SK-N-SH (cell line): ENCODE data around the gene FBXO31. TPM values are rescaled to one million over a fixed set of nuclear protein-coding genes. Genes with fewer than 3 reads are reported as not detected.
"Not testable (repeated sequence)": the region's sequence is repeated elsewhere in the genome, so short reads cannot be mapped to it uniquely, and the experiment has no call there.

ENCODE experiments used
- CTCF ChIA-PET: fragments of 300-600, 350-600 bp; formaldehyde crosslinking; extraction: SDS; loops from one replicate; lab custom pipeline; 2021; lab: Yijun Ruan, JAX
- POLR2A ChIA-PET: fragments of 350-600 bp; sonication (Branson Sonifier 250); formaldehyde crosslinking; extraction: SDS; loops from one replicate; lab custom pipeline; 2020; ENCODE audit warnings: antibody characterized with exemption, inconsistent platforms; lab: Yijun Ruan, JAX
- DNase-seq: peaks from one replicate; pipeline ENCODE4 v3.0.0; 2012
- H2AFZ ChIP-seq: fragments of 200-600 bp; sonication (generic); 2 replicates; pipeline ENCODE4 v1.8.1; 2016; ENCODE audit warnings: antibody characterized with exemption, mild to moderate bottlenecking, low read depth
- H3F3A ChIP-seq: fragments of 200-600 bp; sonication (generic); replicated peaks from 2 replicates; pipeline ENCODE3; 2016; ENCODE audit warnings: antibody characterized with exemption, mild to moderate bottlenecking; ENCODE audit not compliant: insufficient read depth
- H3K27ac ChIP-seq, 2 experiments: fragments of 200-500 bp in 1 of 2; fragments of 200-600 bp in 1 of 2; sonication (Bioruptor generic) in 1 of 2; sonication (generic), shearing (Covaris generic) in 1 of 2; 2 replicates each; pipeline versions ENCODE4 v1.5.1 to v1.6.1; 2014 to 2016; ENCODE audit warnings: low read depth in 2 of 2, inconsistent platforms in 1 of 2, low read length in 1 of 2, mild to moderate bottlenecking in 1 of 2, mixed read lengths in 1 of 2
- H3K27me3 ChIP-seq: fragments of 200-600 bp; sonication (generic), shearing (Covaris generic); 2 replicates; pipeline ENCODE4 v1.6.1; 2016; ENCODE audit warnings: mixed run types; ENCODE audit not compliant: insufficient read depth
- H3K36me3 ChIP-seq, 2 experiments: fragments of 200-500 bp in 1 of 2; fragments of 200-600 bp in 1 of 2; sonication (Bioruptor generic) in 1 of 2; sonication (generic) in 1 of 2; replicated peaks in 1 of 2; 2 replicates each; pipeline versions ENCODE3 to v1.5.1; 2014 to 2016; ENCODE audit warnings: low read length in 1 of 2, mild to moderate bottlenecking in 1 of 2; ENCODE audit not compliant: insufficient read depth in 2 of 2, control insufficient read depth in 1 of 2
- H3K4me1 ChIP-seq, 2 experiments: fragments of 200-500 bp in 1 of 2; fragments of 200-600 bp in 1 of 2; sonication (Bioruptor generic) in 1 of 2; sonication (generic), shearing (Covaris generic) in 1 of 2; 2 replicates each; pipeline versions ENCODE4 v1.5.1 to v1.6.1; 2014 to 2016; ENCODE audit warnings: low read depth in 1 of 2, low read length in 1 of 2, mixed run types in 1 of 2; ENCODE audit not compliant: insufficient read depth in 2 of 2, control insufficient read depth in 1 of 2
- H3K4me2 ChIP-seq: fragments of 200-600 bp; sonication (generic), shearing (Covaris generic); 2 replicates; pipeline ENCODE4 v1.6.1; 2017; ENCODE audit warnings: mixed run types
- H3K4me3 ChIP-seq, 2 experiments: fragments of 200-500 bp in 1 of 2; fragments of 200-600 bp in 1 of 2; sonication (Bioruptor generic) in 1 of 2; sonication (generic), shearing (Covaris generic) in 1 of 2; 2 replicates each; pipeline versions ENCODE4 v1.5.1 to v1.8.1; 2014 to 2016; ENCODE audit warnings: low read depth in 2 of 2, inconsistent platforms in 1 of 2, low read length in 1 of 2, mild to moderate bottlenecking in 1 of 2, mixed read lengths in 1 of 2, moderate library complexity in 1 of 2
- H3K79me2 ChIP-seq: fragments of 200-600 bp; sonication (generic); 2 replicates; pipeline ENCODE4 v1.8.1; 2017; ENCODE audit warnings: mild to moderate bottlenecking; ENCODE audit not compliant: insufficient read depth
- H3K9ac ChIP-seq: fragments of 200-600 bp; sonication (generic); 2 replicates; pipeline ENCODE4 v1.6.1; 2017; ENCODE audit warnings: mixed run types
- H3K9me2 ChIP-seq: fragments of 200-600 bp; sonication (generic); 2 replicates; pipeline ENCODE4 v1.6.1; 2017; ENCODE audit warnings: mixed run types
- H3K9me3 ChIP-seq: fragments of 200-600 bp; sonication (generic); 2 replicates; pipeline ENCODE4 v1.6.1; 2017; ENCODE audit warnings: mixed run types, mild to moderate bottlenecking, moderate library complexity
- H4K20me1 ChIP-seq: fragments of 200-600 bp; sonication (generic); 2 replicates; pipeline ENCODE4 v1.6.1; 2017; ENCODE audit warnings: mild to moderate bottlenecking, mixed run types; ENCODE audit not compliant: insufficient read depth
- EP300 ChIP-seq, 2 experiments: IDR thresholded peaks; 2 replicates each; pipeline versions ENCODE4 v1.4.0 to v1.6.1; 2012; ENCODE audit warnings: borderline replicate concordance in 1 of 2, low read depth in 1 of 2, low read length in 1 of 2
- EZH2phosphoT487 ChIP-seq: fragments of 200-600 bp; sonication (generic); IDR thresholded peaks from 2 replicates; pipeline ENCODE4 v1.6.1; 2017; ENCODE audit warnings: low read depth, mixed run types, mild to moderate bottlenecking, antibody characterized with exemption, moderate library complexity, borderline replicate concordance
- FOXJ3 ChIP-seq: sonication (generic); formaldehyde crosslinking; IDR thresholded peaks from 2 replicates; pipeline ENCODE4 v1.5.1; 2020; ENCODE audit warnings: mild to moderate bottlenecking, missing genetic modification reagents
- NFIC ChIP-seq: IDR thresholded peaks from 2 replicates; pipeline ENCODE4 v1.4.0; 2012; ENCODE audit warnings: borderline replicate concordance
- REST ChIP-seq: IDR thresholded peaks from 2 replicates; pipeline ENCODE4 v1.6.1; 2012; ENCODE audit warnings: mild to moderate bottlenecking, low read depth, low read length, moderate library complexity
- SIN3A ChIP-seq: IDR thresholded peaks from 2 replicates; pipeline ENCODE4 v1.6.1; 2012; ENCODE audit warnings: low read depth, mild to moderate bottlenecking, low read length, moderate library complexity, borderline replicate concordance
- USF1 ChIP-seq: IDR thresholded peaks from 2 replicates; pipeline ENCODE4 v1.4.0; 2012; ENCODE audit warnings: low read depth, borderline replicate concordance
- USF2 ChIP-seq: fragments of 150-350 bp; IDR thresholded peaks from 2 replicates; pipeline ENCODE4 v1.6.1; 2017; ENCODE audit warnings: antibody characterized with exemption, low read length, low read depth, borderline replicate concordance
- WGBS: methylation state at CpG from one replicate; pipeline ENCODE4 v1.1.6; 2017; ENCODE audit warnings: low lambda C conversion rate; 5-methylcytosine and 5-hydroxymethylcytosine counted together
- polyA plus RNA-seq, 3 experiments: library from polyadenylated mRNA; depleted of rRNA; stranded (reverse); fragments of >200 nt; gene quantifications; 2 replicates each; pipeline ENCODE4 v1.2.3, GENCODE V29; 2012

The FBXO31 gene
- polyA plus RNA-seq, 1 of the 3 experiments (the other 2 are of a cell fraction), result 14.2 TPM

GRCh38 chr16:87387942-87388817, 4.6 kb upstream of the FBXO31 start (continued):
- TF ChIP-seq USF2 (peak; percentile 57; the same call in 1 of the 2 replicates), REST (no peak), USF1 (peak; percentile 84), EP300 (IDR thresholded peaks at IDR 0.05; ENCODE audit: borderline replicate concordance in 1 of 2, low read depth in 1 of 2, low read length in 1 of 2) (peak in 1 of 2 experiments; percentile 43; a peak in 1 of 4 replicates), NFIC (no peak), SIN3A (0 out of 2 replicates have a peak, but pooled peaks have one; percentile 65), EZH2phosphoT487 (no peak)
- TF ChIP-seq, all 33 proteins: peak for 17

GRCh38 chr16:87384875-87385167, 1.2 kb upstream of the FBXO31 start:
- H3K4me3 ChIP-seq, result peak overlapping the region; percentile 65 to 80
- ChIA-PET CTCF (interaction anchor here (0.7 to 4.4 kb wide), 7 partner anchors 9 to 251 kb away, joined by 3 to 36 read pairs (median 3); no protein-coding TSS in a partner anchor), POLR2A (interaction anchor here (0.6 to 2.2 kb wide), 4 partner anchors 9 to 84 kb away, joined by 3 to 15 read pairs (median 6); partner anchors contain the start of gene C16orf95)
- peaks cover 15% of the 10 kb centered on the region for H4K20me1 ChIP-seq
- H3K27me3 ChIP-seq, DNase-seq, H3K36me3 ChIP-seq, H3K9me3 ChIP-seq, H3K9me2 ChIP-seq: not testable (repeated sequence)
- TF ChIP-seq FOXJ3 (CRISPR knock-in tag), result 0 out of 2 replicates have a peak, but pooled peaks have one; percentile 10
- peaks cover 17 to 20% of the 10 kb centered on the region in 2 experiments for H3K4me1 ChIP-seq
- H2AFZ ChIP-seq, result peak overlapping the region; percentile 90; the same call in 1 of the 2 replicates
- H3K4me2 ChIP-seq, result peak overlapping the region; percentile 89
- peaks cover 25% of the 10 kb centered on the region for H3F3A ChIP-seq
- peaks cover 39% of the 10 kb centered on the region for H3K79me2 ChIP-seq
- WGBS, result 97% methylated on average over 12 of the region's 12 CpGs
- H3K9ac ChIP-seq, result peak overlapping the region; percentile 84; the same call in 1 of the 2 replicates
- H3K27ac ChIP-seq, result peak overlapping the region; percentile 84 to 90
